ENCODE results near the gene APH1A. TPM values are rescaled to one million over a fixed set of nuclear protein-coding genes. Genes with fewer than 3 reads are reported as not detected.
"Not testable (repeated sequence)": the region's sequence is repeated elsewhere in the genome, so short reads cannot be mapped to it uniquely, and the experiment has no call there.

APH1A gene
- total and polyA plus RNA-seq, 5 donors from 2014 or later, result 74.0 to 119 (median 79.0) TPM

GRCh38 chr1:150232921-150233320 lies 35.9 kb downstream of the APH1A start:
- not testable (repeated sequence) for H3K27me3 ChIP-seq (ENCODE audit: control insufficient read depth, insufficient read depth, low read length); H3K27me3 Mint-ChIP-seq; DNase-seq; H3K9me3 ChIP-seq (ENCODE audit: control insufficient read depth in 2 of 2, low read length in 2 of 2); H3K9me3 Mint-ChIP-seq; ATAC-seq (ENCODE audit: low read depth in 2 of 2); H3K36me3 ChIP-seq (ENCODE audit: control insufficient read depth, insufficient read depth, low read length)
- peaks cover 20% of the 10 kb centered on the region for H3K4me1 ChIP-seq (ENCODE audit: control insufficient read depth, insufficient read depth, low read length, poor library complexity, severe bottlenecking)
- H3K4me3 Mint-ChIP-seq, result peak overlapping the region in 1 of 4 donors; percentile 99
- H3K27ac ChIP-seq (ENCODE audit: insufficient read depth, low read length, poor library complexity, severe bottlenecking), result peak overlapping the region; percentile 98
- peak overlapping the region in 1 of 3 donors; percentile 51 for H3K27ac Mint-ChIP-seq
- peak overlapping the region; percentile 18 for H3K4me3 ChIP-seq (ENCODE audit: low read depth, low read length)
- H3K36me3 Mint-ChIP-seq, result peaks cover 11% of the 10 kb centered on the region
- H3K4me1 Mint-ChIP-seq, result peaks cover 9 to 22% (median 17%) of the 10 kb centered on the region in 4 donors

GRCh38 chr1:150228246-150228645 lies 40.6 kb downstream of the APH1A start:
- Mint-ChIP-seq H3K36me3 (peaks cover 32% of the 10 kb centered on the region), H3K4me1 (peaks cover 1 to 13% (median 10%) of the 10 kb centered on the region in 4 donors)
- H3K27me3 Mint-ChIP-seq; H3K27ac Mint-ChIP-seq; DNase-seq; H3K4me3 ChIP-seq (ENCODE audit: low read depth, low read length); H3K9me3 Mint-ChIP-seq; H3K4me1 ChIP-seq (ENCODE audit: control insufficient read depth, insufficient read depth, low read length, poor library complexity, severe bottlenecking); H3K4me3 Mint-ChIP-seq; H3K9me3 ChIP-seq (ENCODE audit: control insufficient read depth in 2 of 2, low read length in 2 of 2); H3K27me3 ChIP-seq (ENCODE audit: control insufficient read depth, insufficient read depth, low read length); H3K27ac ChIP-seq (ENCODE audit: insufficient read depth, low read length, poor library complexity, severe bottlenecking); ATAC-seq (ENCODE audit: low read depth in 2 of 2): not testable (repeated sequence)
- H3K36me3 ChIP-seq (ENCODE audit: control insufficient read depth, insufficient read depth, low read length), result peaks cover 46% of the 10 kb centered on the region

- no peak for DNase-seq
- Histone ChIP-seq H3K4me1 (ENCODE audit: control insufficient read depth, insufficient read depth, low read length, poor library complexity, severe bottlenecking) (no peaks in the 10 kb centered on the region), H3K27ac (ENCODE audit: insufficient read depth, low read length, poor library complexity, severe bottlenecking) (no peak overlapping the region), H3K4me3 (ENCODE audit: low read depth, low read length) (no peak overlapping the region), H3K36me3 (ENCODE audit: control insufficient read depth, insufficient read depth, low read length) (peaks cover 46% of the 10 kb centered on the region), H3K27me3 (ENCODE audit: control insufficient read depth, insufficient read depth, low read length) (no peaks in the 10 kb centered on the region), H3K9me3 (ENCODE audit: control insufficient read depth in 2 of 2, low read length in 2 of 2) (no peaks in the 10 kb centered on the region)
- peaks cover 0 to 11% (median 6%) of the 10 kb centered on the region in 4 donors for H3K4me1 Mint-ChIP-seq
- H3K4me3 Mint-ChIP-seq, result no peak overlapping the region
- peaks cover 35% of the 10 kb centered on the region for H3K36me3 Mint-ChIP-seq
- H3K27ac Mint-ChIP-seq, result no peak overlapping the region
- no peaks in the 10 kb centered on the region for H3K27me3 Mint-ChIP-seq
- no peaks in the 10 kb centered on the region for H3K9me3 Mint-ChIP-seq
- ATAC-seq (ENCODE audit: low read depth in 2 of 2), result no peak
Observed at GRCh38 chr1:150227228-150227627, 41.6 kb downstream of the APH1A start.

- Mint-ChIP-seq H3K4me1 (peaks cover 0 to 14% (median 8%) of the 10 kb centered on the region in 4 donors), H3K4me3 (no peak overlapping the region), H3K9me3 (no peaks in the 10 kb centered on the region), H3K27me3 (no peaks in the 10 kb centered on the region), H3K27ac (no peak overlapping the region), H3K36me3 (peaks cover 35% of the 10 kb centered on the region)
- H3K9me3 ChIP-seq (ENCODE audit: control insufficient read depth in 2 of 2, low read length in 2 of 2), result no peaks in the 10 kb centered on the region
- peaks cover 46% of the 10 kb centered on the region for H3K36me3 ChIP-seq (ENCODE audit: control insufficient read depth, insufficient read depth, low read length)
- ATAC-seq (ENCODE audit: low read depth in 2 of 2) (no peak), DNase-seq (no peak)
- H3K4me1 ChIP-seq (ENCODE audit: control insufficient read depth, insufficient read depth, low read length, poor library complexity, severe bottlenecking), result no peaks in the 10 kb centered on the region
- H3K4me3 ChIP-seq (ENCODE audit: low read depth, low read length), result no peak overlapping the region
- H3K27me3 ChIP-seq (ENCODE audit: control insufficient read depth, insufficient read depth, low read length), result no peaks in the 10 kb centered on the region
- H3K27ac ChIP-seq (ENCODE audit: insufficient read depth, low read length, poor library complexity, severe bottlenecking), result no peak overlapping the region
Observed at GRCh38 chr1:150226486-150226885, 42.3 kb downstream of the APH1A start.

- Histone ChIP-seq H3K27me3 (ENCODE audit: control insufficient read depth, insufficient read depth, low read length) (no peaks in the 10 kb centered on the region), H3K27ac (ENCODE audit: insufficient read depth, low read length, poor library complexity, severe bottlenecking) (no peak overlapping the region), H3K9me3 (ENCODE audit: control insufficient read depth in 2 of 2, low read length in 2 of 2) (no peaks in the 10 kb centered on the region), H3K36me3 (ENCODE audit: control insufficient read depth, insufficient read depth, low read length) (peaks cover 46% of the 10 kb centered on the region), H3K4me1 (ENCODE audit: control insufficient read depth, insufficient read depth, low read length, poor library complexity, severe bottlenecking) (no peaks in the 10 kb centered on the region), H3K4me3 (ENCODE audit: low read depth, low read length) (no peak overlapping the region)
- H3K27ac Mint-ChIP-seq, result no peak overlapping the region
- H3K9me3 Mint-ChIP-seq, result no peaks in the 10 kb centered on the region
- no peaks in the 10 kb centered on the region for H3K27me3 Mint-ChIP-seq
- DNase-seq (no peak), ATAC-seq (ENCODE audit: low read depth in 2 of 2) (no peak)
- H3K4me3 Mint-ChIP-seq, result peak overlapping the region in 1 of 4 donors; percentile 68
- H3K36me3 Mint-ChIP-seq, result peaks cover 35% of the 10 kb centered on the region
- peaks cover 0 to 11% (median 8%) of the 10 kb centered on the region in 4 donors for H3K4me1 Mint-ChIP-seq
Observed at GRCh38 chr1:150225546-150225945, 43.3 kb downstream of the APH1A start.

GRCh38 chr1:150224983-150225382 lies 43.8 kb downstream of the APH1A start:
- peaks cover 44% of the 10 kb centered on the region for H3K36me3 ChIP-seq (ENCODE audit: control insufficient read depth, insufficient read depth, low read length)
- H3K9me3 ChIP-seq (ENCODE audit: control insufficient read depth in 2 of 2, low read length in 2 of 2), result no peaks in the 10 kb centered on the region
- no peak overlapping the region for H3K27ac Mint-ChIP-seq
- H3K27me3 ChIP-seq (ENCODE audit: control insufficient read depth, insufficient read depth, low read length), result no peaks in the 10 kb centered on the region
- no peak overlapping the region for H3K27ac ChIP-seq (ENCODE audit: insufficient read depth, low read length, poor library complexity, severe bottlenecking)
- peak overlapping the region in 1 of 4 donors; percentile 68 for H3K4me3 Mint-ChIP-seq
- H3K36me3 Mint-ChIP-seq, result peaks cover 35% of the 10 kb centered on the region
- no peak for ATAC-seq (ENCODE audit: low read depth in 2 of 2)
- H3K4me1 Mint-ChIP-seq, result peaks cover 0 to 11% (median 8%) of the 10 kb centered on the region in 4 donors
- H3K9me3 Mint-ChIP-seq, result no peaks in the 10 kb centered on the region
- no peaks in the 10 kb centered on the region for H3K4me1 ChIP-seq (ENCODE audit: control insufficient read depth, insufficient read depth, low read length, poor library complexity, severe bottlenecking)
- H3K4me3 ChIP-seq (ENCODE audit: low read depth, low read length), result no peak overlapping the region
- DNase-seq, result no peak
- no peaks in the 10 kb centered on the region for H3K27me3 Mint-ChIP-seq

- Mint-ChIP-seq H3K27me3 (no peaks in the 10 kb centered on the region), H3K36me3 (peaks cover 18% of the 10 kb centered on the region), H3K4me3 (no peak overlapping the region), H3K4me1 (peaks cover 4 to 10% (median 7%) of the 10 kb centered on the region in 4 donors), H3K27ac (no peak overlapping the region), H3K9me3 (no peaks in the 10 kb centered on the region)
- DNase-seq (peak in 2 of 3 donors; percentile 42 to 61), ATAC-seq (ENCODE audit: low read depth in 2 of 2) (no peak)
- Histone ChIP-seq H3K36me3 (ENCODE audit: control insufficient read depth, insufficient read depth, low read length) (peaks cover 29% of the 10 kb centered on the region), H3K9me3 (ENCODE audit: control insufficient read depth in 2 of 2, low read length in 2 of 2) (no peaks in the 10 kb centered on the region), H3K4me3 (ENCODE audit: low read depth, low read length) (no peak overlapping the region), H3K27ac (ENCODE audit: insufficient read depth, low read length, poor library complexity, severe bottlenecking) (no peak overlapping the region), H3K27me3 (ENCODE audit: control insufficient read depth, insufficient read depth, low read length) (no peaks in the 10 kb centered on the region), H3K4me1 (ENCODE audit: control insufficient read depth, insufficient read depth, low read length, poor library complexity, severe bottlenecking) (no peaks in the 10 kb centered on the region)
Observed at GRCh38 chr1:150221552-150221951, 47.3 kb downstream of the APH1A start.

- not testable (repeated sequence) for ATAC-seq (ENCODE audit: low read depth in 2 of 2); H3K4me3 Mint-ChIP-seq; DNase-seq; H3K9me3 Mint-ChIP-seq; H3K4me3 ChIP-seq (ENCODE audit: low read depth, low read length); H3K27ac ChIP-seq (ENCODE audit: insufficient read depth, low read length, poor library complexity, severe bottlenecking); H3K27me3 ChIP-seq (ENCODE audit: control insufficient read depth, insufficient read depth, low read length); H3K9me3 ChIP-seq (ENCODE audit: control insufficient read depth in 2 of 2, low read length in 2 of 2); H3K36me3 ChIP-seq (ENCODE audit: control insufficient read depth, insufficient read depth, low read length); H3K27me3 Mint-ChIP-seq; H3K27ac Mint-ChIP-seq; H3K36me3 Mint-ChIP-seq
- peaks cover 13% of the 10 kb centered on the region for H3K4me1 ChIP-seq (ENCODE audit: control insufficient read depth, insufficient read depth, low read length, poor library complexity, severe bottlenecking)
- peaks cover 7 to 18% (median 15%) of the 10 kb centered on the region in 4 donors for H3K4me1 Mint-ChIP-seq
Observed at GRCh38 chr1:150215855-150216254, 53.0 kb downstream of the APH1A start.
